Sigmoid colon (tissue), 3 donors: ENCODE results near the gene CLDN16.

Source experiments
- CTCF ChIP-seq, 4 experiments: fragments of 450-650 bp in 3 of 4; fragments of 200-600 bp in 1 of 4; IDR thresholded peaks; one replicate each; pipeline ENCODE4 v1.5.1; 2016 to 2019; ENCODE audit warnings: antibody characterized with exemption in 4 of 4, mild to moderate bottlenecking in 3 of 4, moderate library complexity in 2 of 4
- POLR2A ChIP-seq, 2 donors: fragments of 450-650 bp; IDR thresholded peaks; one replicate each; pipeline ENCODE4 v1.6.1; 2016; ENCODE audit warnings: antibody characterized with exemption in 2 of 2, mild to moderate bottlenecking in 2 of 2, moderate library complexity in 2 of 2

GRCh38 chr3:190424108-190424477 lies 36.1 kb downstream of the CLDN16 start:
- TF ChIP-seq POLR2A (IDR thresholded peaks at IDR 0.05) (no peak), CTCF (IDR thresholded peaks at IDR 0.05) (no peak)
